ENCODE results near the gene LRRC23.
"Not testable (repeated sequence)": the region's sequence is repeated elsewhere in the genome, so short reads cannot be mapped to it uniquely, and the experiment has no call there.

The LRRC23 gene, protein sequence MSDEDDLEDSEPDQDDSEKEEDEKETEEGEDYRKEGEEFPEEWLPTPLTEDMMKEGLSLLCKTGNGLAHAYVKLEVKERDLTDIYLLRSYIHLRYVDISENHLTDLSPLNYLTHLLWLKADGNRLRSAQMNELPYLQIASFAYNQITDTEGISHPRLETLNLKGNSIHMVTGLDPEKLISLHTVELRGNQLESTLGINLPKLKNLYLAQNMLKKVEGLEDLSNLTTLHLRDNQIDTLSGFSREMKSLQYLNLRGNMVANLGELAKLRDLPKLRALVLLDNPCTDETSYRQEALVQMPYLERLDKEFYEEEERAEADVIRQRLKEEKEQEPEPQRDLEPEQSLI

DNA sequence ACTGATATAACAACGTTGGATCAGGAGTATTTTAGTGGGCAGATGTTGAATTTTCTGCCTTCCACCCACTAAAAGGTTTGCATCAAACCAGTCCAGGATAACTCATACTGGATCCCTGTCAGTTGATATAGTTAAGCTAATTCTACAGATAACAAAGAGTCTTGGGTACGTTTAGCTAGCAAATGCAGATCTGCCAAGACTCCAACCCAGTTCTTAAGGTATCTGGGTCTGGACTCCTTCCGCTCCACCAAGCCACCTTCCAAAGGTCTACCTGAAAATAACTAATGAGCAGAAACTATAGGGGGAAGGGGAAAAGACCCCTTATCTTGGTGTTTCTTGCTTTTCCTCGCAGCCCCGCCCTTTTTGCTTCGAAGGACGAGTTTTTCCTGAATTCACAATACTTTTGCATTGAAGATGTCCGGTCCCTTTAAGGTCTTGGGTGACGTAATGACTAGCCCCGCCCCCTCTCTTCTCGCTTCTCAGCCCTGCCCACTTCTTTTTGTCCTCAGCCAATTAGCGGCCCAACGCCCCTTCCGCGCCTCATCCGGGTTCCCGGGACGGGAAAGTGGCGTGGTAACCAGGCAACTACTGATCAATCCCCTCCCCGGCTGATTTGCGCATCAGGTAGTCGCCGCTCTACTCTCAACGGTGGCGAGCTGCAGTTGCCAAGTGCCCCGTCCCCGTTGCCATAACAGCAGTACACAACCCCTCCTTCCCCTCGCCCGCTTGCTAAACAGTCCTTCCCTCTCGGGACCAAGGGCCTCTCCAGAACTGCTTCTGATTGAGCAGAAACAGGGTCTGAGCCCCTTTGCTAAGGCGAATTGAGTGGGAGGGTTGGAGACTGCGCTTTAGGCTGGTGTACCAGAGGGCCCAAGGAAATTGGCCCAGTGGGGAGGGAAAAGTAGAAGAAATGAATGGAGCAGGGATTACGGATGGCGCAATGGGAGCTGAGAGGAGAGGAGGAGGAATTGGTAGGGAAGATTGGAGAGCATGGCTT lies at the start of gene LRRC23:
TSS of gene LRRC23 (plus strand) at position 543 of the 997 bp plus-strand sequence. CDS start 812 bp downstream, outside the sequence.
- peak; percentile 97 for DNase-seq

DNA sequence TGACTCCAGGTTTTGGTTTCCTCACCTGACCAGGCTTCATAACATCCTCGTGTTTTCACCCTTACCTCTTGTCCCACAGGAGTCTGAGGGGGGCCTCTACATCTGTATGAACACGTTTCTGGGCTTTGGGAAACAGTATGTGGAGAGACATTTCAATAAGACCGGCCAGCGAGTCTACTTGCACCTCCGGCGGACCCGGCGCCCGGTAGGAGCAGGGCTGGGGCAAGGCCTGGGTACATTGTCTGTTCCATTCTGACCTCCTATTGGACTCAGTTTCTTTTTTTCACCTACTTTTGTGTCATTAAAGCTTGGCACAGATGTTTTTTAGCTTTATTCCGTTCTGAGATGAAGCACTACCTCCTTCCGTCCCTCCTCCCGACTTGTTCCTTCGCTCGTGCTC lies 49.3 kb upstream of the LRRC23 start:
- DNase-seq = no peak

DNA sequence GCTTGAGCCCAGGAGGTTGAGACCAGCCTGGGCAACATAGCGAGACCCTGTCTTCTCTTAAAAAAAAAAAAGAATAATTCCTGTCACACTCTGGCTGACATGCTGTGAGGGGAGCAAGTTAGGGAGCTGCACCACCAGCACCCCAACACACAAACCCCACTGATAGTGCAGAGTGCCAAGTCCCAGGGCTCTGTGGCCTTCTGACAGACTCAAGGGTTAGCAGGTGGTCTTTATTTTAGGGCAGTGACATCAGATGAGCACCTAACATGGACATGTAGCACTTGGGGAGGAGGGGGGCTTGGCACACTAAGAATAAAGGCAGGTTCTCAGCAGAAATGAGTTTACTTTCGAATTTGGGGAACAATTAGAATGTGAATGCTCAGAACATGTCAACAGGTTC lies 45.8 kb upstream of the LRRC23 start:
- no peak for DNase-seq

DNA sequence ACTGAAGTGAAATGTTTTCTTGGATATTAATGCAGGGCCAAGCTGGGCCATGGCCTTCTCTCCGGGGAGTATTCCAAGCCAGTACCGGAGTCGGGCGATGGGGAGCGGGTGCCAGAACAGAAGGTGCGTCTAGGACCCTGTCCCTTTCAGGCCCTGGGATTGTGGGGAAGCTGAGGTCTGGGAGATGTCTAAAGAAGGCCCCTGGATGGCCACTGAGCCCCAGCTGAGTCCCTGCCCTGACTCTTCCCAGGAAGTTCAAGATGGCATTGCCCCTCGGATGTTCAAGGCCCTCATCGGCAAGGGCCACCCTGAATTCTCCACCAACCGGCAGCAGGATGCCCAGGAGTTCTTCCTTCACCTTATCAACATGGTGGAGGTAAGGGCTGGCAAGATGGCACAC lies 44.5 kb upstream of the LRRC23 start:
- DNase-seq = no peak

DNA sequence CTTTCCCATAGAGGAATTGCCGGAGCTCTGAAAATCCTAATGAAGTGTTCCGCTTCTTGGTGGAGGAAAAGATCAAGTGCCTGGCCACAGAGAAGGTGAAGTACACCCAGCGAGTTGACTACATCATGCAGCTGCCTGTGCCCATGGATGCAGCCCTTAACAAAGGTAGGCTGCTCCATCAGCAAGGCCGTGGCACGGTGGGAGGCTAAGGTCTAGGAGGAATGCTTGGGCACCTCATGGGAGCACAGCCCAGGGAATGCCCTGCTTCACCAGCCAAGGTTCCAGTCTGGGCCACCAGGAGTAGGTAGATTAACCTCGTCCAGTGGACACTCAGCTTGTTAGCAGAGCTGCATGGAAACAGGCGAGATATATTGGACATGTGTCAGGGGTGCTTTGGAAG lies 43.7 kb upstream of the LRRC23 start:
- no peak for DNase-seq

DNA sequence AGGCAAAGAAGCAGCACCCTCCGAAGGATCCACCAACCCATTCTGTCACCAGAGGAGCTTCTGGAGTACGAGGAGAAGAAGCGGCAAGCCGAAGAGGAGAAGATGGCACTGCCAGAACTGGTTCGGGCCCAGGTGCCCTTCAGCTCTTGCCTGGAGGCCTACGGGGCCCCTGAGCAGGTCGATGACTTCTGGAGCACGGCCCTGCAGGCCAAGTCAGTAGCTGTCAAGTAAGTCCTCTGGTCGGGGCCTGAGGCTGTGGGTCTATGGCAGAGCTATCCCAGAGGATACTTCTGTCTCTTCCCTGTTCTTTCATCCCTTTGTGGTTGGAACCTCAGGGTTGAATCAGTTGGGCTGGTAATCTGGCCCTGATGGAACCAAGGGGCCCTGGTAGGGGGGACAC lies 43.2 kb upstream of the LRRC23 start:
- no peak for DNase-seq

DNA sequence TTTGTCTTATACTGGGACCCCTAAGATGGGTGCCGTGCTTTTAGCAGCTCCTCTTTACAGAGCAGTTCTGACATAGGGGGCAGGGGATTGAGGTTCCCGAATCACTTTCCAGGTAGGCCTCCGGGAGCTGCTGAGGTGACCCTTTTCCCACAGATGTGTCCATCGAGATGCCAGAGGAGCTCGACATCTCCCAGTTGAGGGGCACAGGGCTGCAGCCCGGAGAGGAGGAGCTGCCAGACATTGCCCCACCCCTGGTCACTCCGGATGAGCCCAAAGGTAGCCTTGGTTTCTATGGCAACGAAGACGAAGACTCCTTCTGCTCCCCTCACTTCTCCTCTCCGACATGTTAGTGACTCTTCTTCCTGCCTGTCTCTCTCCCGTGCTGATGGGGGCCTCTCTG lies 41.6 kb upstream of the LRRC23 start:
- no peak for DNase-seq

DNA sequence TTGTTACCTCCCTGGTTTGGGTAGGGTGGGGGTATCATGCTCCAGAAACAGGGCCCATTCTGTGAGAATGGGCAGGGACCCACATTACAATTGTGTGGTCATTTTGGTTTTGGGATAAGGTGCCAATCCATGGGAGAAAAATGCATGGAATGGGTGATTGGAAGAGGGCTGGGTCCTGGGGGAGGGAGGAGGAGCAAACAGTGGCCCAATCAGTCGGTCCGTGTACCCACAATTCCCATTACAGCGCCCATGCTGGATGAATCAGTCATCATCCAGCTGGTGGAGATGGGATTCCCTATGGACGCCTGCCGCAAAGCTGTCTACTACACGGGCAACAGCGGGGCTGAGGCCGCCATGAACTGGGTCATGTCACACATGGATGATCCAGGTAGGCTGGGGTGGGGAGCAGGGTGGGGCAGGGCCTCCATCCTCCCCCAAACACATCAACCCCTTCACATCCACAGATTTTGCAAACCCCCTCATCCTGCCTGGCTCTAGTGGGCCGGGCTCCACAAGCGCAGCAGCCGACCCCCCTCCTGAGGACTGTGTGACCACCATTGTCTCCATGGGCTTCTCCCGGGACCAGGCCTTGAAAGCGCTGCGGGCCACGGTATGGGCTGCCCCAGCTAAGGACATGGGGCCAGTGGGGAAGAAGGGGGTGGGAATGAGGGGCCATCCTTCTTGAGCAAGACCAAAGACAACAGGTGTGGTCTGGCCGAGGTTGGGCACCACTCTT lies 40.9 kb upstream of the LRRC23 start:
- no peak for DNase-seq

DNA sequence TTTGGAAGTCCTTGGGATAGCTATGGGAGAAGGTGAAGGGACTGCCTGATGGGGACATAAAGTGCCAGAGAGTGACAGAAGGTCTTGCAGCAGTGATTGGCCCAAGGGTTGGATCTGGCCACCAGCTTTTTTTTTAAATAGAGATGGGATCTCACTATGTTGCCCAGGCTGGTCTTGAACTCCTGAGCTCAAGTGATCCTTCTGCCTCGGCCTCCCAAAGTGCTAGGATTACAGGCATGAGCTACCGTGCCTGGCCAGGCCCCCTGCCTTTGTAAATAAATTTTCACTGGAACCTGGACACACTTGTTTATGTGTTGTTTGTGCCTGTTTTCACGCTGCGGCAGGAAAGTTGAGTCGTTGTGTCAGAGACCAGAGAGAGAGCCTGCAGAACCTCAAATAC lies 39.3 kb upstream of the LRRC23 start:
- DNase-seq = not testable (repeated sequence)

DNA sequence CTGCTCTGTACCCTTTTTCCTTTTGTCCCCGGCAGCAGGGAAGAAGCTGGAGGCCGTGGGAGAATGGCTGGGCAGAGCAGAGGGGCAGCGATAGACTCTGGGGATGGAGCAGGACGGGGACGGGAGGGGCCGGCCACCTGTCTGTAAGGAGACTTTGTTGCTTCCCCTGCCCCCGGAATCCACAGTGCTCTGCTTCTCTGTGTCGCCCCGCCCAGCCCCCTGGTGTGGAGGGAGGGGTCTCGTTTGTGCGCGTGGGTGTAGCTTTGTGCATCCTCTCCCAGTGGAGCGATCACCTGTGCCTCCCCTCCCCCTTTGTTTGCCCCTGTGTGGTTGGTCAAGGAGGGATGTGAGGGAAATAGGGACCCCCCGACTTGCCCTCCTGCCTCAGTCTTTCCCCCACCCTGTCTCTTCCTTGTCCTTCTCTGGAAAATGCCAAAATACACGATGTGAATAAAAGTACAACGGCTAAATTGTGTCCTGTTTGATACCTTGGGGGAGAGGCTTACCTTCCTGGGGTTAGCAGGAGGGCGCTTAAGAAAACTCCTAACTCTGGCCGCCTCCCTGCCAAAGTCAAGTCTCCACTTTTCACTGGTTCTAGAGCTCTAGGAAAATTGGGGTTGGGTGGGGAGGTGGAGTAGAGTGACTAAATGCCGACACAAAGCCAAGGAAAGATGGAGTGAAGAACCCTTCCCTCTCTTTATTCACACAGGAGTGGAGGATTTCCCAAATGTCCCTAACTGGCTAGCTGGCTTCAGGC lies 38.3 kb upstream of the LRRC23 start:
- no peak for DNase-seq

DNA sequence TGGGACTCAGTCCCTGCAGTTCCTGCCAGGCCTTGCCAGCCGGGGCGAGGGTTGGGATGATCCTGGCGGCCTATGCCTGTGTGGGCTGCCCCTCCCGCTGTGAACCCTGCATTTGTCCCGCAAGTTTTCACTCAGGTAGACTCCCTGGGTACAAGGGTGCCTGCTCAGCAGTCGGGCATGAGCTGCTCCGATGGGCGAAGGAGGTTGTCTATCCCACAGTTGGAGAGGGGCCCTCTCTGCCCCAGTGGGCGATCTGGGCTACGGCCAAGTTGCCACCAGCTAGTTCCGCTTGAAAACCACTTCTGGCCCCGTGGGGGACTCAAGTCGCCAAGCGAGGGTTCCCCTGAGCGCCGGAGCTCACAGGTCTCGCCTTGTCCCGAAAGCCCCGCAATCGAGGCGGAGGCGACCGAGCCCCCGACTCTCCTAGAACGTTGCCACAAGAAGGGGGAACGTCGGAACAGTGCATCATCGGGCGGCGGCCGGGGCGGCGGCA lies 37.7 kb upstream of the LRRC23 start:
- no peak for DNase-seq

DNA sequence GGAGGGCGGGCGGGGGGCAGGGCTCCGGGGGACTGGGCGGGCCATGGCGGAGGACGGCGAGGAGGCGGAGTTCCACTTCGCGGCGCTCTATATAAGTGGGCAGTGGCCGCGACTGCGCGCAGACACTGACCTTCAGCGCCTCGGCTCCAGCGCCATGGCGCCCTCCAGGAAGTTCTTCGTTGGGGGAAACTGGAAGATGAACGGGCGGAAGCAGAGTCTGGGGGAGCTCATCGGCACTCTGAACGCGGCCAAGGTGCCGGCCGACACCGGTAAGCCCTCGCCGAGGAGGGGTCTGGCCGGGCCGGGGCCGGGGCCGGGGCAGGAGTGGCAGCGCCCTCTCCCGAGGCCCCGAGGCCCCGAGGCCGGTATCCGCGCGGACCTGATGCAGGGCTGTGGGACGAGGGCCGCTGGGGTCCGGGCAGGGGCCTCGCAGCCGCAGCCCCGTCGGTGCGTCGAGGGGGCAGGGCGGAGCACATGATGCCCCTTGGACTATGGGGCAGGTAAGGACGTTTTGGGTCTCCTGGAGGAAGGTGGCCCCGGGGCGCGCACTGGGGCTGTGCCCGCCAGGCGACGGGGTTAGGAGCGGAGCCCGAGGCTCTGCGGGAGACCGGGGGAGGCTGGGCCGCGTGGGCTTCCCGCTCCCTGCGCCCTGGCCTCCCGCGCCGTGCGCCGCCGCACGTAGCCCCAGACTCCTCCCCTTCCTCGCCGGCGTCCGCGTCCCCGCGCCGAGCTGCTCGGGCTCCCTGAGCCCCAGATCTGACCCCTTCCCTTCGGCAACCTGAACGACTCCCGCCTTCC lies 37.0 kb upstream of the LRRC23 start, which contains the start of gene TPI1:
TSS of gene TPI1 (plus strand) at position 119 of the 798 bp plus-strand sequence. CDS start at position 155, 36 bp downstream.
- peak; percentile 27 for DNase-seq

DNA sequence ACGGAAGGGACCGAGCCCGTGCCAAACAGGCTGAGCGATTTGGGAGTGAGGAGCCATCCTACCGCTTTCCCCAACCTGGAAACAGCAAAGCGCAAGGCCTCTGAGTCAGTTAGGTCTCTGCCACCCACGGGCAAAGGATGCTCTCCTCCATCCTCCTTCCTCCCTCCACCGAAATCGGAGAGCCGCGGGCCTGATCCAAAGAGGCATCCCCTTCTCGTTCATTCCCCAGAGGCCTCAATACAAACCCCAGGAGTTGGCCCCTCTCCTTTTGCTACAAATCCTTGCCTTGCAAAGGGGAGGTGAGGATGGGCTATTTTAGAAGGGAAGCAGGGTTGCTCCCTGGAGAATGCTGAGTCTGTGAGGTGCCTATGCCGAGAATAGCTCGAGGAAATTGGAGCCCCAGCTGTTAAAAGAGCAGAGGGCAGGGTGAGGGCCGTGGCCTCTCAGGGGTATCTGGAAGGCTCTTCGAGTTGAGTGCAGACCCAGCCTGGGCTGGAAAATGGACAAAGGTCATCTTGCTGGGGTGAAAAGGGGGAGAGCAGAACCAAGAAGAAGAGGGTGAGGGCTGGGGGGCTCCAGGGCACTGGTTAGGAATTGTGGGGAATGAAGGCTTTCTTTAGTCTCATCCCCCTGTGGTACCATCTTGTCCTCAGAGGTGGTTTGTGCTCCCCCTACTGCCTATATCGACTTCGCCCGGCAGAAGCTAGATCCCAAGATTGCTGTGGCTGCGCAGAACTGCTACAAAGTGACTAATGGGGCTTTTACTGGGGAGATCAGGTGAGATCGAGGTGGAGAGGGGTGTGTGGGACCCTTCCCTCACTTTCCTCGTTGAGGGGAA lies 36.2 kb upstream of the LRRC23 start:
- DNase-seq = no peak

DNA sequence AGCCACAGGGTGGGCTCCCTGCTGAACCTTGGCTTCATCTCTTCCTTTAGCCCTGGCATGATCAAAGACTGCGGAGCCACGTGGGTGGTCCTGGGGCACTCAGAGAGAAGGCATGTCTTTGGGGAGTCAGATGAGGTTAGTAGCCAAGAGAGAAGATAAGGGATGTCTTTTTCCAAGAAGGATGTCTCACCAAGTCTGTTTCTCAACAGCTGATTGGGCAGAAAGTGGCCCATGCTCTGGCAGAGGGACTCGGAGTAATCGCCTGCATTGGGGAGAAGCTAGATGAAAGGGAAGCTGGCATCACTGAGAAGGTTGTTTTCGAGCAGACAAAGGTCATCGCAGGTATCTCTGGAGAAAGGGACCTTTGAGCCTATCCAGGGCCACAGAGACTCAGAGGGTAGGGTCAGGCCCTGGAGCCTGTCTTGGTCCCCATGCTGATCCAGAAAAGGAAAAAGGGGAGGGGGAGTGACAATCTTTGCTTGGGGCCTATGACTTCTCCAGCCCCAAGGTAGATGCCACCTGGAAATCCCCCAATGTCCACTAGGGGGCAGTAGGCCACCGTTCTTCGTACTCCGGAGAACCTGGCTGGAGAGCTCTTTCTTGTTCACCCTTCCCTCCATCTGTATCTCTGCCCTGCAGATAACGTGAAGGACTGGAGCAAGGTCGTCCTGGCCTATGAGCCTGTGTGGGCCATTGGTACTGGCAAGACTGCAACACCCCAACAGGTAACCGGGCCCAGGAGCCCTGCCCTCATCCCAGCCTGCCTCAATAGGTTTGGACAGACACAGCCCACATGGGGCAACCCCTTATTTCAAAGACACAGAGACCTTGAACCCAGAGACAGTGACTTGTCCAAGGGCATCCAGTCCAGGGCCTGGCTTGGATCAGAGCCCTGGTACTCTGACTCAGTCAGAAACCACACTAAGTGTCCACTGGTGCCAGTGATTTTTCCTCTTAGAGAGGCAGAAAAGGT lies 35.3 kb upstream of the LRRC23 start:
- DNase-seq = peak; percentile 52

DNA sequence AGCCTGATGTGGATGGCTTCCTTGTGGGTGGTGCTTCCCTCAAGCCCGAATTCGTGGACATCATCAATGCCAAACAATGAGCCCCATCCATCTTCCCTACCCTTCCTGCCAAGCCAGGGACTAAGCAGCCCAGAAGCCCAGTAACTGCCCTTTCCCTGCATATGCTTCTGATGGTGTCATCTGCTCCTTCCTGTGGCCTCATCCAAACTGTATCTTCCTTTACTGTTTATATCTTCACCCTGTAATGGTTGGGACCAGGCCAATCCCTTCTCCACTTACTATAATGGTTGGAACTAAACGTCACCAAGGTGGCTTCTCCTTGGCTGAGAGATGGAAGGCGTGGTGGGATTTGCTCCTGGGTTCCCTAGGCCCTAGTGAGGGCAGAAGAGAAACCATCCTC lies 34.3 kb upstream of the LRRC23 start:
- DNase-seq = not testable (repeated sequence)

DNA sequence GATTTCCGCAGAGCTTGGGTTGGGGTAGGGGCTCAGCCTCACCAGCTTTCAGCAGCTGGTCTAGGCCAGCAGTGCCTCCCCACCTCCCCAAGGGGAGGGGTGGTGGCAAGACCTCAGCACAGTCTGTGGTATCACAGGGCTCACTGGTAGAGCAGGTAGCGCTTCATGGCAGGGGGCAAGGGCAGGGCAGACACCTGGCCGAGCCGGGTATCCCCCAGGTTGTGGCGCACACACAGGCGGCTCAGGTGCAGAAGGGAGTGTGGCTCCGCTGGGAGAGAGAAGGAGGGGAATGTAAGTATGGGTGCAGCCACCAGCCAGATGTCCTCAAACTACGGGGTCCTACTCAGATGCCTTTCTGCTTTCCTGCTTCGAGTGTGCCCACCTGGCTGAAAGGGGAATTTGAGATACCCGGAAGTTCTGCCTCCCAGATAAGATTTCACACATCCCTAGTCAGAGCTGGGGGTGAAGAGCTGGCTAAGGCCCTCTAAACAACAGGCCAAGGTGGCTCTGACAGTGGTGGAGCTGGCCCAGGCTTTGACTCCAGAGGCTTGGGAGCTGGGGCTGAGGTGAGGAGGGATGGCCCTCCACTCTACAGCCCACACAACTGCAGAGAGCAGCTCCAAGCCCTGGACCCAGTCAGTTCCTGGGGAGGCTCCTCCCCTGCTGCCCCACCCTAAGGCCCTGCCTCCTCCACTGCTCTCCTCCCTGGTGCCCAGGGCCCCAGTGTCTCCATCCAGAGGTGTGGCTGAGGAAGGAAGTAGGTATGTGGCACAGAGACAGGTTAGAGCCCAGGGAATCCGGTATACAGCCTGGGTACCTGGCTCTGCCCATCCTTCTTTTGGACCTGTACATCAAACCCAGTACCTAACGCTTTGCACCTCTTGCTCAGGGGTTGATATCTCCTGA lies 33.3 kb upstream of the LRRC23 start:
- peak; percentile 35 for DNase-seq

All from DMS153 (cell line).